Posterior vena cava (tissue), 2 donors: ENCODE data around the gene CHST6. TPM values are rescaled to one million over a fixed set of nuclear protein-coding genes. Genes with fewer than 3 reads are reported as not detected.
A peak's percentile ranks its signal among the peaks of the same experiment; 100 is the strongest.
"Not testable (repeated sequence)": the region's sequence is repeated elsewhere in the genome, so short reads cannot be mapped to it uniquely, and the experiment has no call there.

ENCODE experiments used
- DNase-seq: peaks from one replicate; pipeline ENCODE4 v3.0.0-alpha.2; 2020; ENCODE audit warnings: low spot score
- intact Hi-C, 2 donors: fragments of 100-400 bp; cut with DNase I; formaldehyde crosslinking; loops; one replicate each; pipeline versions ENCODE4 v1.14.1 to v1.14.2; 2022 to 2023
- long read RNA-seq, 2 donors: library from polyadenylated mRNA; unstranded; transcript quantifications; one replicate each; pipeline ENCODE4 v2.0.0, GENCODE V29; 2020 to 2021
- total RNA-seq, 2 donors: library from RNA; stranded (reverse); fragmentation: NEBNext Ultra II Directional; extraction: Animal tissue kit (Norgen Biotek cat#: 25700); gene quantifications; one replicate each; pipeline ENCODE4 v1.2.1, GENCODE V29; 2021
- donor health status: DM: yes; HTN: yes; CAD: no.
- donor health status: DM: yes; HTN: yes; CAD: no.

CHST6 gene
- 1 to 10 TPM in 1 of 2 donors, under 1 TPM in 1; 0.86 to 1.6 TPM for total RNA-seq
- long read RNA-seq, donor 1: 0 reads
- long read RNA-seq, donor 2: 0 reads

DNA sequence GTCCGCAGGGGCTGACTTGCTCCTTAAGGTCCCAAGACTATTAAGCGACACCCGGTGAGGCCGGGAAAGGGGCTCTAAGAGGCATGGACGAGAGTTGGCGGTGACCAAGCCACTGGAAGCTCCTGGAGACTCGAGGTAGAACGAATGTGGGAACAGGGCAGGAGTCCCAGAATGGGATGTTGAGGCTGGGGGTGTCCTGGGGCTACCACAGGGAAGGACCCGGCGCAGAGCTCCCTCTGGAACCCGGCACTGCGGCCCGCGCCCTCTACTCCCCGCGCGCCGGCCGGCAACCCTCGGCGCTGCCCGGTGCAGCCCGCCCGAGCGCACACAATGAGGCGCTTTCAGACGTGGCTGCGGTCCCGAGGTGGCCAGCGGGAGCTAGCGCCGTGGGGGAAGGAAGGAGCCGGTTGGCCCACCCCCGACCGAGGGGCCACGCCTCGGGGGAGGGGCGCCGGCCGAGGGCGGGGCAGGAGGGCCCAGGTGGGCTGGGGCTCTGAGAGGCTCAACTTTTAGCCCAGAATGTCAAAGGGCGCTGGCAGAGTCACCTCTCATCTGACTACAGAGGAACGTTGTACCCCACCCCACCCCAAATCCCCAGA, at the start of gene CHST6:
CHST6 (minus strand) TSS at position 366 of the 599 bp plus-strand sequence. CDS start 15,613 bp downstream, outside the sequence.
- intact Hi-C loops: no loop called here
- DNase-seq: no peak

DNA sequence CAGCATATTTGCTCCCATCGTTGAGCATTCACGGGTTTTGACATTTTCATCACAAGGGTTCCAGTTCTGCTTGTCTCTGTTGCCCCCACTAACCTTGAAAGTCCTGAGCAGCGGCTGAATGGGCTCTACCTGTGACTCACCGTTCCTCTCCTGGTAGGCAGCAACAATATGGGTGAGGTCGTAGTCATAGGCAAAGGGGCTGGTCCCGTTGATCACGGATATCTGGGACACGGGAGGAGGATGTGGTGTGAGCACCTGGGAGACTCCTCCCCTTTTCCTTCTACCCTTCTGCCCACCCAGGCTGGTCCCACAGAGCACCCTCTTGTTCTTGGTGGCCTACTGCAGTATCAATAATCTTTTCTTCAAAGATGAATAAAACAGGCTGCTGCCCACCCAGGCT, 47.2 kb upstream of the CHST6 start:
- intact Hi-C loops, DNase-seq: not testable (repeated sequence)

DNA sequence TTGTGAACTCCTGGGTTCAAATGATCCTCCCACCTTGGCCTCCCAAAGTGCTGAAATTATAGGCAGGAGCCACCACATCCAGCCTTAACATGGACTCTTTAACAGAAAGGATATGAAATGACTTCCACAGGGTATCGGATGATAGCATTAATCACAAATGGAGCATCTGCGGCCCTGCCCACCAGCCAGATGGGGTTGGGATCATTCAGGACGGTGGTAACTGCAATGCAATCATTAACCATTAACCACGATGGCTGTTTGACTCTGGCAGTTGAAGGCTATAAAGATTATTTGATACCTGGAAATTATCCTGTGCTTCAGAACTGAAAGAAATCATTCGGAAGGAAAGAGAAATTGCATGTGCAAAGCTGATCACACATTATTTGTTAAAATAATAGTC, 46.0 kb upstream of the CHST6 start:
- DNase-seq: no peak
- intact Hi-C loops: no loop called here

DNA sequence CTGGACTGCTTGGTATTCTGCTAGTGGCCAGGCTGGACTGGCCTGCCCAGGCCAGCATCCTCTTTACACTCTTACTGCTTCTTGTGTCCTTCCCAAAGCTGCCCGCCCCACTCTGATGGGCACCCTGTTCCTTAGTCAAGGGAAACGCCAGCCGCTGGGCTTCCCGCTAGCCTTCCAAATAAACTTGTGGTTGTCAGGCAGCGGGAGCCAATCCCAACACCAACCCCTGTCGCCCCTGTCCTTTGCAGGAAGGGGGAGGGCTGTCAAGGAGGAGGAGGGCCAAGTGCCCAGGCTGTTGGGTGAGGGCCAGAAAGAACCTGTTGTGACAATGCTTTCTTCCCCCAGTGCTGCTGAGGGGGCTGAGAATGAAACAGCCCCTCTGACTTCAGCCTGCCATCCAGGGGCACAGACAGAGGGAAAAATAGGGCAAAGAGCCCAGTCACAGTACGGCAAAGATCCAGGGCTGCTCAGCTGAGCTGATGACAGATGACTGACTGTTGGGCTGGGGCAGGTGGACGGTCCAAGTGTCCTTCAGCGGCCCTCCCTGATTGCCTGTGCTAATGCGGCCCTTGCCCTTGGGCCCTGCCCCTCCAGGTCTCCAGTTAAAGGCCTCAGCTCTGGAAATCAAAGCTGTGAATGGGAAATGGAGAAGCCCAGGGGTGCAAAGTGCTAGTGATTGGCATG, 43.8 kb upstream of the CHST6 start:
- intact Hi-C loops, DNase-seq: not testable (repeated sequence)

DNA sequence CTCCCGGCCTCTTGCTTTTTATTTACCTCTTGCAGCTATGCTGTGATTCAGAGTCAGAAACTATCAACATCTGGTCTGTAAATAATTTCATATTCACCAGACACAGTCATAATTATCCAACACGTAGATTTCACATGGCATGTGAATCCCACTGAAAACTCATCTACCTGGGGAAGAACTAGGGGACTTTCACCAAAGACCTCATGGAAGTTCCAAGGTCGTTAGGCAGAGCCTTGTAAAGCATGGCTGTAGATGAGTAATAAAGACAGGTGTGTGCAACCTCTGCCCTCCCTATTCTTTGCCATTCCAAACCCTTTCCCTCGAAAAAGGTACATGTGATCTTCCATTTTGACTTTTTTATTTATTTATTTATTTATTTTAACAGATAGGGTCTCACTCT, 42.5 kb upstream of the CHST6 start:
- intact Hi-C loops: no loop called here
- DNase-seq: no peak

DNA sequence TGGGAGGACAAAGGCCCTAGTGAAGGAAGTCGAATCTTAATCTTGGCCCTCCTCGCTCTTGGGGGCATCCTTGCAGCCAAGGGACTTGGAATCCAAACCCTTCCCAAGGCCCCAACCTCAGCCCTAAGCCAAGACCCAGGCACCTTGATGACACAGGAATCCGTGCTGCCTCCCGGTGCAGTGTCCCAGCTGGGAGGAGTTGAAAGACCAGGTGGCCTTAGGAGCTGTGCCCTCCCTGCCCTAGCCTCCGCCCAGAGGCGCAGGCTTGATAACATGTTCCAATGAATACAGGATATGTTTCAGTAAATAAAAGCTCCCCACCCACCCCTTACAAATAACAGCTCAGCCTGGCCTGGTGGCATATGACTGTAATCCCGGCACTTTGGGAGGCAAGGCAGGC, 40.7 kb upstream of the CHST6 start, which contains the start of gene CHST5:
CHST5 (minus strand) TSS at position 208 of the 400 bp plus-strand sequence. CDS start 5,724 bp downstream, outside the sequence.
- intact Hi-C loops: no loop called here
- DNase-seq: no peak

DNA sequence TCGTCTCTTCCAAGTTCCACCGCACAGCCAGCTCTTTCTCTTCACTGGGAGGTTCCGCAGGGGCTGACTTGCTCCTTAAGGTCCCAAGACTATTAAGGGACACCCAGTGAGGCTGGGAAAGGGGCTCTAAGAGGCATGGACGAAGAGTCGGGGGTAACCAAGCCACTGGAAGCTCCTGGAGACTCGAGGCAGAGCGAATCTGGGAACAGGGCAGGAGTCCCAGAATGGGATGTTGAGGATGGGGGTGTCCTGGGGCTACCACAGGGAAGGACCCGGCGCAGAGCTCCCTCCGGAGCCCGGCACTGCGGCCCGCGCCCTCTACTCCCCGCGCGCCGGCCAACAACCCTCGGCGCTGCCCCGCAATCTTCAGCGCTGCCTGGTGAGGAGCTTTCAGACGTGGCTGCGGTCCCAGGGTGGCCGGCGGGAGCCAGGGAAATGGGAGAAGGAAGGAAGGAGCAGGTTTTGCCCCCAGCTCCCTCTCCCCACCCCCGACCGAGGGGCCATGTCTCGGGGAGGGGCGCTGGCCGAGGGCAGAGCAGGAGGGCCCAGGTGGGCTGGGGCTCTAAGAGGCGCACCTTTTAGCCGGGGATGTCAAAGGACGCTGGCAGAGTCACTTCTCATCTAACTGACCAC, 40.1 kb upstream of the CHST6 start:
- intact Hi-C loops: no loop called here
- DNase-seq: no peak

DNA sequence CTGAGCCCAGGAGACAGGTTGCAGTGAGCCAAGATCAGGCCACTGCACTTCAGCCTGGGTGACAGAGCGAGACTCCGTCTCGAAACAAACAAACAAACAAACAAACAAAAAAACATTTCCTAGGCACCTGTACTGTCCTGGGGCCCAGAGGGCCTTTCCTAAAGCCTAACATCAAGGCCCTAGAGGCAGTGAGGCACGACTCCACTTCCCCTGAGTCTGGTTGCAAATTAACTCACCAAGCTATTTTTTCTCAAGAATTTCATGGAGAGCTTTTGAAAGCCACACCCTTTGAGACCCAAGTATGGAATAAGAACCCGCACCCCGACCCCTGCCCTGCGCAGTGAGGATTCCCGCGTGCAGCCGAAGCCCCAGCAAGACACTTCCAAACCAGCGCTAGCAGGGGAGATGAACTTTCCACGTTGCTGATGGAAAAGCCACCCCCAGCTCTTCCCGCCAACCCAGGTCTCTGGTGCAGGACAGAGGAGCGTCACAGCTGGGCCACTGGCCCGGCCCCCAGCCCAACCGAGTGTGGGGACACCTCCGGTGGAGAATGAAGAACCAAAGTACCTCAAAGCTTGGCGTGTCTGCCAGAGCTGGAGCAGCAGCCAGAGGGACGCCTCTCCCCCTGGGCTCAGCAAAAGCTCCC, 39.4 kb upstream of the CHST6 start:
- peak; percentile 68 for DNase-seq
- intact Hi-C loops: no loop called here

DNA sequence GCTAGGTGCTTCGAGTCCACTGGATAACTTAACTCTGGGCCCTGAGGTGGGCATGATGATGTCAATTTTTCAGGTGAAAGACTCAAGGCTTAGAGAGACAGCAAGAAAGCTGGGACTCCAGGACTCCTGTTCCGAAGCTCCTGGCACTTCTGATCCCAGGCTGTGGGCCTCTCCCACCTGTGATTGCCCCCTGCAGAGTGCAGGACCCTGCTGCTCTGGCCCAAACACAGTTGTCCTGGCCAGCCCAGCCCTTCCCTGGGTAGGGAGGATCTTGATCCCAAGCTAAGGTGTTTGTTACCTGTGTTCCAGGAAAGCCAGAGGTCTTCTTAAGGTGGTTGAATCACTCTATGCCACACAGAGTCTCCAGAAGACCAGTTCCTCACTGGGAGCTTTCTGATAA, 37.5 kb upstream of the CHST6 start:
- intact Hi-C loops: no loop called here
- peak; percentile 60 for DNase-seq

DNA sequence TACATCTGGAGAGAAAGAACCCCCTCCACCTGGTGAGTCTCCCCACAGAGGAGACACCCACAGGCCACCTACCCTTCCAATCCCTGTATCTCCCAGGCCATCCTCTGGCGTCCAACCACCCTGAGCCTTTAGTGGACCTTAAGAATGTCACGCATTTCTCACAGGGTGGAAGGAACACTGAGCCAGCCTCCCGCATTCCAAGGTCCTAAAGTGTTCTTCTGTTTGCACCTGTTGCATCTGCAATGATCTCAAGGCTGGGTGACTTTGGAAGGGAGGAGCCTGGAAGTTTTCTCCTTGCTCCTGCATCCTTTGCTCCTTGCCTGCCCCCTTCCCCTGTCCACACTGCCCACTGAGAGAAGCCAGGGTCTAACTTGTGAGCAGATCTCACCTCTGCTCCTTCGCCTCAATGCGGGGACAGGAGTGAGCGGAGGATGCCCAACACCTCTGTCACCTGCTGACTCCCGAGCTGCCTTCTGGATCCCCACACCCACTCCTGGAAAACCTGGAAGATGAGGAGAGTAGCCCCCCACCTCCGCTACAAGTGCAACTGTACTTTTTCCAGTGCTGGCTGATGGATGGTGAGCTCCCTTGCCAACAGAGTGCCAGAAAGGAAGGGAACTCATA, 37.0 kb upstream of the CHST6 start:
- intact Hi-C loops: no loop called here
- DNase-seq: peak; percentile 67

DNA sequence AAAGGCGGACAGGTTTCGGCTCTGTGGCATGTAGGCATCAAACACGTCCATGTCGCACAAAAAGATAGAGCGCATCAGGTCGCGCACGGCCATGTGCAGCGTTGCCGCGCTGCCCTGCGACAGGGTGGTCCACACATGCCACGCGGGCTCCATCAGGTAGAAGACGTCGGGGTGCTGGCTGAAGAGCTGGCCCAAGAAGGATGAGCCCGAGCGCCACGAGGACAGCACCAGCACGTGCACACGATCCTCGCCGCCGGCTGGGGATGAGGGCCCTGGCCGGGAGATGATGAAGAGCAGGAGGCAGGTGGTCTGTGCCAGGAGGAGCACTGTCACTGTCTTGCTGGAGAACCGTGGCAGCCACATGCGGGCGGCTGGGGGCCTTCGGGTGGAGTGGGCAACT, 34.7 kb upstream of the CHST6 start:
- intact Hi-C loops: no loop called here
- peak; percentile 62 for DNase-seq

DNA sequence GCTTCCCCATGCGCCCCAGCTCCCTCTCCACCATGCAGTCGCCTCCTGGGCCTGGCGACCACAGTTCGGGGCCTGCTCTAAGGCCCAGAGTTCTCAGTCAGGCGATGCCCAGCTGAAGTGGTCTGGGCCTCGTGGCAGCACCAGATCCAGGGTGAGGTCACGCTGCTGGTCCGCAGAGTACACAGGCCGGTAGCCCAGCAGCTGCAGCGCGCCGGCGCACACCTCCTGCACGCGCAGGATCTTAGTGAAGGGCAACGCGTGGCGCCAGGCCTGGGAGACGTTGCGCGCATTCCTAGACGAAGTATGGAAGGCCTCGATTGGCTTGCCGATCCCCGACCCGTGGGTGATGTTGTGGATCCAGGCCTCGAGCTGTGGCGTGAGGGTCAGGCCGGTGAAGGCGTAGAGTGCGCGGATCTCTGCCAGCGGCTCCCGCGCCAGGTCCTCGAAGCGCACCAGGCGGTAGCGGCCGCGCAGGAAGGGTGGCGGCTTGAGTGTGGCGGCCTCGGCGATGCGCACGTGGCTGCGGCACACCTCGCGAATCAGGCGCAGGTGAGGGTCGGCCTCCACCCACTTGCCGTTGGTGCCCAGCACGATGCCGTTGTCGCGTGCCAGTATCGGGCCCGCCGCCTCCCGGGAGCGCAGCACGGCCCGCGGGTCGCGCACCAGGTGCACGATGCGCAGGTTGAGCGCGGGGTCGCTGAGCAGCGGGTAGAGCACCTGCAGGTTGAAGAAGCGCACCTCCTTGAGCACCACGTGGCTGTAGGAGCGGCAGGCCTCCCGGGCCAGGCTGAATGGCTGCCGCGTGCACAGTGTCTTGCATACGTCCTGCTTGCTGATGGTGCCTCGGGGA, 34.0 kb upstream of the CHST6 start:
- intact Hi-C loops: no loop called here

DNA sequence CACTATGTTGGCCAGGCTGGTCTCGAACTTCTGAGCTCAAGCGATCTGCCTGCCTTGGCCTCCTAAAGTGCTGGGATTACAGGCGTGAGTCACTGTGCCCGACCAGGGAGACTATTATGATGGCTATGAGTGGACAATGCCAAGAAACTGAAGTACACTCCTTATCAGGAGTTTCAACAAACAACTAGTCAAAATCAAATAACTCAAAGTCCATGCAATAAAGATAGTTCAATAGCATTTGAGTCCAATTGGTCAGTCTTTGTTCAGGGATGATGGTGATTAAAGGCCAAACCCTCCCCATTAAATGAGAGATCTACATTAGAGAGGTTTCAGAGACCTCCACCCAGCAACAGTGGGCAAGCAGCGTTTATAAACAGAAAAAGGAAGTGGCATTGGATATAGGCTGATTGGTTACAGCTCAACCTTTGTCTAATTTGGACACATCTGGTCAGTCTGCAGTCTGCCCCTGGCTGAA, 32.6 kb upstream of the CHST6 start:
- intact Hi-C loops: no loop called here
- DNase-seq: no peak

More for the DNA sequence above, 34.0 kb upstream of the CHST6 start:
- peak; percentile 62 for DNase-seq

DNA sequence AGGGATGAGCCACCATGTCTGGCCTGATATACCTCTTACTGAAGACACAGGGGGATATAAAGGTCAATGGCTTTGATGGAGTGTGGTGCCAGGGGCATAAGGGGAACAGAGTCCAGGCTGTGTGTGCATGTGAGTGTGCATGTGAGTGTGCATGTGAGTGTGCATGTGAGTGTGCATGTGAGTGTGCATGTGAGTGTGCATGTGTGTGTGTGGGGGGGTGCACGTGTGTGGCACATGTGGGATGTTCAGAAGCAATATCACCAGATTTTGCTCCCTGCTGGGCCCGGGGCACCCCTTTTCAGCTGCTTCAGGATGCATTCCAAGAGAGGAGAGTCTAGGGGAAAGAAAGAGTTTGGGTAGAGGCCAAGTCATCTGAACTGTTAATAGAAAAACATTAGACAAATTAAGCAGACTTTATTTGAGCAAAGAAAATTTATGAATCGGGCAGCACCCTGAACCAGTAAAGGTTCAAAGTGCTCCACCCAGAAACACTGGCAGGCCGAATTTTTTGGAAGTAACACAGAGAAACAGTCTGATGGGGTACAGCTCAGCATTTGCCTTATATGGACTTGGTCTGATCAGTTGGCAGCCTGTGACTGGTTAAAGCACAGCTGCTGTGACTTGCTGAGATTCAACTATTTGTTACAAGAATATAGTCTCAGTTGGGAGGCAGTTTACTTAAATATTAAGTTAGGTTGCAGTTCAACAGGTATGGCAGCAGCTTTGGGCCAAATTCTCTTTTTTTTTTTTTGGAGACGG, 31.0 kb upstream of the CHST6 start:
- intact Hi-C loops: no loop called here

DNA sequence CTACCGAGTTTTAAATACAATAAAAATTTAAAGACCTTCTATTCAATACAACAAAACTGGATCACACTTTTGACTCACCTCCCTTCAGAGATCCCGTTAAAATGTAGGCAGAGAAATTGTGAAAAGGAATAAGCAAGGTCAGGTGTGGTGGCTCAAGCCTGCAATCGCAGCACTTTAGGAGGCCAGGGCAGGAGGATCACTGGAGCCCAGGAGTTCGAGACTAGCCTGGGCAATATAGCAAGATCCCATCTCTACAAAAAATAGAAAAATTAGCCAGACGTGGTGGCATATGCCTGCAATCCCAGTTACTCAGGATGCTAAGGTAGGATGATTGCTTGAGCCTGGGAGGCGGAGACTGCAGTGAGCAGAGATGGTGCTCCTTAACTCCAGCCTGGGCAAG, 23.9 kb upstream of the CHST6 start:
- intact Hi-C loops: no loop called here
- no peak for DNase-seq

More for the DNA sequence above, 31.0 kb upstream of the CHST6 start:
- DNase-seq: peak; percentile 14

DNA sequence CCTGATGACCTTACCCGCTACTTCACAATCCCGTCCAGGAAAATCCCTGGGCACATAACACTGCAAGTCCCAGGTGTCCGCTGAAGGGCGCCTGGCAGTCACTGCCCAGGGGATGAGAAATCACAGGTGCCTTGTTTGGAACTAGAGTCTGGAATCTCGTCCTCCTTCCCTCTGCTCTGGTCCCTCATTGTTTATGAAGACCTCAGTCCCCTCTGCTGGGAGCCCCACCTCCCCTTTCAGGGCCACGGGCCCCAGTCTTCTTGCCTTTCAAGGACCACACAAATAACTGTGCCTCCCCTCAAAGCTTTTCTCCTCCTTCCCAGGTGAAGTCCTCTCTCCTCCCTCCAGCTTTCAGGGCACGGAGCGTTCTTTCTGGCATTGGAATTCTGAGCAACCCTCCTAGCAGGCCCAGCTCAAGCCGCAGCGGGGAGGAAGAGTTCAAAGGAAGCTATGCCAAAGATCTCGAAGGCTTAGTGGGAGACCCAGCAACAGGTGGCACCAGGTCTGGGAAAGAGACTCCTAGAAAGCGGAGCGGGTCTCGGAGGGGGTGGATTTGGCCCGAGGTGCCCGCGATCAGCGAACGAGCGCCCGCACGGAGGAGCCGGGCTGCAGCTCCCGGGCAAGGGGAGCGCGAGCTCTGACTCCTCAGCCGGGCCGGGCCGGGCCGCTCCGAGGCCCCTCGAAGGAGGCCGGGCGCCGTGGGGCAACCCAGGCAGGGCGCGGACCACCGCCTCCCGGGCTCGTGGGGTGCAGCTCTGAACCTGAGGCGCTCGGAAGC, 21.1 kb upstream of the CHST6 start:
- intact Hi-C loops: not testable (repeated sequence)
- peak; percentile 54 for DNase-seq

DNA sequence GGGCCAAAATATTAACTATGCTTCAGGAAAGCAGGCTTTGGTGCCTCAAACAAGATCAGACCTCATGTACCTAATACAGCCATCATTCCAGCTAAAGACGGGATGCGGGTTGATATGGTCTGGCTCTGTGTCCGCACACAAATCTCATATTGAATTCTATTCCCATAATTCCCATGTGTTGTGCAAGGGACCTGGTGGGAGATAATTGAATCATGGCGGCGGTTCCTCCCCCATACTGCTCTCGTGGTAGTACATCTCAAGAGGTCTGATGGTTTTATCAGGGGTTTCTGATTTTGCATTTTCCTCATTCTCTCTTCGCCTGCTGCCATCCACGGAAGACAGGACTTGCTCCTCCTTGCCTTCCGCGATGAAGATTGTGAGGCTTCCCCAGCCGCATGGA, 19.1 kb upstream of the CHST6 start:
- intact Hi-C loops: no loop called here
- peak; percentile 9 for DNase-seq
